DMS53 treated with DMSO at 0.1 percent for 48 hours (cell line): ENCODE data around the gene LRMDA.

Experiments used
- DNase-seq: peaks from one replicate; lab custom pipeline; 2025; ENCODE audit not compliant: unreplicated experiment; lab: John Stamatoyannopoulos, UW

The LRMDA gene

GRCh38 chr10:75852851-75853484 is 421.5 kb downstream of the LRMDA start:
- DNase-seq: no peak

- no peak for DNase-seq
Measured at GRCh38 chr10:75857269-75857846, 425.9 kb downstream of the LRMDA start.

GRCh38 chr10:75857896-75858295 is 426.5 kb downstream of the LRMDA start:
- DNase-seq: no peak

- no peak for DNase-seq
Measured at GRCh38 chr10:75858339-75858738, 426.9 kb downstream of the LRMDA start.

- DNase-seq: no peak
Measured at GRCh38 chr10:75859141-75859540, 427.7 kb downstream of the LRMDA start.

GRCh38 chr10:75860009-75860408 is 428.6 kb downstream of the LRMDA start:
- no peak for DNase-seq

GRCh38 chr10:75861582-75861981 is 430.2 kb downstream of the LRMDA start:
- no peak for DNase-seq

- no peak for DNase-seq
Measured at GRCh38 chr10:75862935-75863334, 431.5 kb downstream of the LRMDA start.

GRCh38 chr10:75864717-75865116 is 433.3 kb downstream of the LRMDA start:
- no peak for DNase-seq

- no peak for DNase-seq
Measured at GRCh38 chr10:75865413-75866299, 434.2 kb downstream of the LRMDA start.

- DNase-seq: no peak
Measured at GRCh38 chr10:75866300-75866625, 434.8 kb downstream of the LRMDA start.

- no peak for DNase-seq
Measured at GRCh38 chr10:75866731-75867130, 435.3 kb downstream of the LRMDA start.

GRCh38 chr10:75868574-75868973 is 437.1 kb downstream of the LRMDA start:
- DNase-seq: no peak

GRCh38 chr10:75870039-75870645 is 438.7 kb downstream of the LRMDA start:
- no peak for DNase-seq

- no peak for DNase-seq
Measured at GRCh38 chr10:75875740-75876139, 444.3 kb downstream of the LRMDA start.

- DNase-seq: no peak
Measured at GRCh38 chr10:75876710-75877109, 445.3 kb downstream of the LRMDA start.

GRCh38 chr10:75877877-75878276 is 446.5 kb downstream of the LRMDA start:
- no peak for DNase-seq

- DNase-seq: no peak
Measured at GRCh38 chr10:75878586-75878985, 447.2 kb downstream of the LRMDA start.

- DNase-seq: no peak
Measured at GRCh38 chr10:75880031-75880775, 448.8 kb downstream of the LRMDA start.

GRCh38 chr10:75883081-75884072 is 452.0 kb downstream of the LRMDA start:
- DNase-seq: no peak
